Heart left ventricle (tissue), 13 donors: ENCODE data around the gene ZG16B.

Source experiments
- POLR2A ChIP-seq, 2 donors: fragments of 450-650 bp; IDR thresholded peaks; one replicate each; pipeline ENCODE4 v1.6.1; 2017; ENCODE audit warnings: antibody characterized with exemption in 2 of 2, mild to moderate bottlenecking in 2 of 2, moderate library complexity in 2 of 2
- TF ChIP-seq, protein P1 (sequence below), 12 donors: fragments of 200-600 bp; sonication (generic) in 4 of 12; IDR thresholded peaks; one replicate each; pipeline versions ENCODE4 v1.5.0 to v1.8.0; 2018 to 2022; ENCODE audit warnings: antibody characterized with exemption in 12 of 12, mild to moderate bottlenecking in 5 of 12
- donor health status: ischemic (EF 13 %, LVEDD 7.1; RV severe dilation, severe dysfunction).
- donor health status: DM: no; HTN: yes; CAD: no.
- donor health status: DM: no; HTN: no; CAD: no.
- donor health status: ischemic (EF 25% LVEDD 6.9; RV normal size, moderate dysfunction).
- donor health status: ischemic (EF 25% LVEDD 5.7; RV mildly dilated, moderate dysfunction).
- donor health status: ischemic (EF 35%, LVEDD 5.7; RV mildly dilated, moderate dysfunction).
- donor health status: nonischemic (EF 11% LVEDD 7.7; RV severe dilation, severe dysfunction).
- donor health status: DM: yes; HTN: yes; CAD: no.
- donor health status: PGD.
- donor health status: ischemic (EF 29% LVEDD 5.4; RV normal size, mild dysfunction).
- donor health status: nonischemic (EF 23%, LVEDD 6.1; RV moderate dilation, normal function).

DNA sequence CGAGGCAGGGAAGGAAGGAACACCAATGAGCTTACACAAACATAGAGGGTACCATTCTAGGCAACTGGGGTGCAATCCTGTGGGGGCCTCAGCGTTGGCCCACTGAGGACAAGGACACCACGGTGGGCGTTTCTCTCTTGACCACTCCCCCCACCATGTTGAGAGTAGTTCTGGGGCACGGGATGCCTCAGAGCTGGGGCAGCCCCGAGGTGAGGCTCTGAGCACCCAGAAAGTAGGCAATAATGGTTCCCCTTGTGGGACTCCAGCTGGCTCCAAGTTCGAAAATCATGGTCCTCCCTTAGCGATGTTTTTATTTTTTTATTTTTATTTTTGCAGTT, 8.0 kb upstream of the ZG16B start:
- TF ChIP-seq, protein P1, sequence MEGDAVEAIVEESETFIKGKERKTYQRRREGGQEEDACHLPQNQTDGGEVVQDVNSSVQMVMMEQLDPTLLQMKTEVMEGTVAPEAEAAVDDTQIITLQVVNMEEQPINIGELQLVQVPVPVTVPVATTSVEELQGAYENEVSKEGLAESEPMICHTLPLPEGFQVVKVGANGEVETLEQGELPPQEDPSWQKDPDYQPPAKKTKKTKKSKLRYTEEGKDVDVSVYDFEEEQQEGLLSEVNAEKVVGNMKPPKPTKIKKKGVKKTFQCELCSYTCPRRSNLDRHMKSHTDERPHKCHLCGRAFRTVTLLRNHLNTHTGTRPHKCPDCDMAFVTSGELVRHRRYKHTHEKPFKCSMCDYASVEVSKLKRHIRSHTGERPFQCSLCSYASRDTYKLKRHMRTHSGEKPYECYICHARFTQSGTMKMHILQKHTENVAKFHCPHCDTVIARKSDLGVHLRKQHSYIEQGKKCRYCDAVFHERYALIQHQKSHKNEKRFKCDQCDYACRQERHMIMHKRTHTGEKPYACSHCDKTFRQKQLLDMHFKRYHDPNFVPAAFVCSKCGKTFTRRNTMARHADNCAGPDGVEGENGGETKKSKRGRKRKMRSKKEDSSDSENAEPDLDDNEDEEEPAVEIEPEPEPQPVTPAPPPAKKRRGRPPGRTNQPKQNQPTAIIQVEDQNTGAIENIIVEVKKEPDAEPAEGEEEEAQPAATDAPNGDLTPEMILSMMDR (IDR thresholded peaks at IDR 0.05), result no peak
- TF ChIP-seq POLR2A (IDR thresholded peaks at IDR 0.05), result no peak
